Measurements from ENCODE around the gene EPN2. TPM values are rescaled to one million over a fixed set of nuclear protein-coding genes. Genes with fewer than 3 reads are reported as not detected.
A peak's percentile ranks its signal among the peaks of the same experiment; 100 is the strongest.

Gene EPN2
- total RNA-seq, 3 donors from 2014 or later, result 6.1 to 9.5 (median 7.2) TPM

DNA sequence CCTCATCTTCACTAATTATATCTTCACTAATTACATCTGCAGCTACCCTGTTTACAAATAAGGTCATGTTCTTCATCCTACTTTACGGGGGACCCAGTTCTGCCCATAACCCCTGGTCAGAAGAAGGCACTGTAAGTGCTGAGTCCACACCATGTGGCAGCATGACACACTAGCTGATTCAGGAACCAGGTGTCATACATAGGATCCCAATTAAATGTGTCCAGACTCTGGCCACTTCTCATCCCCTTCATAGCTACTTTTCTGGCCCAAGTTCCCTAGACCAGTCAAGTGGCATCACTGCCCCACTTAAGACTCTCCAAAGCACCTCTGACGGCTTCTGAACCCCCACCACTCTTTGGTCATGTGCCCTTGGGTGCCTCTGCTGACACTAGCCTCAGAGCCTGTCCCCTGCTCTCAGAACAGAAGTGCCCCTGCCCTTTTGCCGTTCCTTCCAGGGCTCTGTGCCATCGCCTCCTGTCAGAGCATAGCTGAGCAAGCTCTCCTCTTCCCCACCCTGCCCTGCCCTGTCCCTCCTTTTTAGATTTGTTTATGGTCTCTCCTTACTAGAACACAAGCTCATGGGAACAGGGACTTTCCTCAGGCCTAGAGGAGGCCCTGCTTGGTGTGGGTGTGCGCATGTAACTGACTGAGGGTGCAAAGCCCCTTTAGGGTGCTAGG, 64.2 kb downstream of the EPN2 start:
- peaks cover 14% of the 10 kb centered on the region for H3K4me1 Mint-ChIP-seq (ENCODE audit: low read depth)
- no peak for ATAC-seq
- no peak for DNase-seq
- H3K27me3 Mint-ChIP-seq (ENCODE audit: low read depth), result peaks cover 4% of the 10 kb centered on the region
- no peak overlapping the region for H3K4me3 Mint-ChIP-seq
- H3K9me3 Mint-ChIP-seq, result no peaks in the 10 kb centered on the region
- no peaks in the 10 kb centered on the region for H3K36me3 Mint-ChIP-seq (ENCODE audit: insufficient read depth)

DNA sequence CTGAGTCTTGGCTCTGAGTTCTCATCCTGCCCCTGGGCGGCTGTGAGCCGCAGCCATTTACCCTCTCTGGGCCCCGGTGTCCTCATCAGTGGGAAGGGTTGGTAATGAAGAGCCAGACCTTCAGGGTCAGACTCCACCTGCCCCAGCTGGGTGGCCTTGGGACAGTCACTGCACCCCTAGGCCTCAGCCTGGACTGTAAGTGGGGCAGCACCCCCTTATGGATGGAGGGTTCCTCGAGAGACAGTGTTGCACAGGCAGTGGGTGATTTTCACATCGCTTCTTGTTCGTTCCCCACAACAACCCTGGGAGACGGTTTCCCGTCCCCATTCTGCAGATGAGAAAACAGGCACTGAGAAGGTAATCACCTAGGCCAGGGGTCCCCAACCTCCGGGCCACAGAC, 64.8 kb downstream of the EPN2 start:
- DNase-seq (no peak), ATAC-seq (no peak)
- Mint-ChIP-seq H3K27me3 (ENCODE audit: low read depth) (peaks cover 9% of the 10 kb centered on the region), H3K9me3 (no peaks in the 10 kb centered on the region), H3K36me3 (ENCODE audit: insufficient read depth) (no peaks in the 10 kb centered on the region), H3K4me1 (ENCODE audit: low read depth) (peaks cover 20% of the 10 kb centered on the region), H3K4me3 (no peak overlapping the region)

DNA sequence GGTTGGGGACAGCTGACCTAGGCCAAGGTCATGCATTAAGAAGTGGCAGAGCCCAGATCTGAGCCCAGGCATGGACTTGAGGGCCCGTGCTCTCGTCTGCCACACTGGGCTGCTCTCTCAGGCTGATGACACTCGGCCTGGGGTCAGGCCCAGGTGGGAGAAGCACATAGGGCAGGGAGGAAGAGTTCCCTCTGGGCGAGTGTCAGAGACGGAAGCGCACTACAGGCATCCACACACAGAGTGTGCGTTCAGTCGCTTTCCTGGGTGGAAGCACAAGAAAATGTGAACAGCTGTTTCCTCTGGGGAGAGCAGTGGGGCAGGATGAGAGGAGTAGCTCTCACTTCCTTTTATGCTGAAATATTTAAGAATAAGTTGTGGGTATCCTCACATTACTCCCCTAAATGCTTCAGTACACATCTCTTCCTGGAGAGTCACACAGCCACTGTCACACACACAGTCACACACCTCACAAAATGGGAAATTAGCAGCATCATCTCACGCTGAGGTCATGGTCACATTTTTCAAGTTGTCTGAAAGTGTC, 65.7 kb downstream of the EPN2 start:
- no peak overlapping the region for H3K4me3 Mint-ChIP-seq
- no peaks in the 10 kb centered on the region for H3K36me3 Mint-ChIP-seq (ENCODE audit: insufficient read depth)

DNA sequence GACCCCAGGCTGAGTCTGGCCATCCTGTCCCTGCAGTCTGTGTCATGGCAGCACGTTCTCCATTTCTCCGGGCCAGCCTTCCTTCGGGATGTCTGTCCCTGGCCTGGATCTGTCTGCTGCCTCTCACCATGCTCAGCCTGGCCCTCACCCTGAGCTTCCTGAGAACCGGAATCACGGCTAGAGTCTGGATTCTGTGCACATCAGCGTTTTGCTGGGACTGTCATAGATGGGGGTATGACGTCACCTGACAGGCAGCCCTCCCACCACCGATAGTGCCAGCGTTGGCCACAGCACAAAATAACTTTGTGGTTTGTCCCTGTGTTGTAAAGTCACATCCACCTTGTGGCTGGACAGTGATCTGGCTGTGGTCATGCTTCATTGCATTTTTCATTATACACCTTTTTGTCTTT, 66.2 kb downstream of the EPN2 start:
- H3K36me3 Mint-ChIP-seq (ENCODE audit: insufficient read depth), result no peaks in the 10 kb centered on the region
- no peaks in the 10 kb centered on the region for H3K9me3 Mint-ChIP-seq
- peaks cover 23% of the 10 kb centered on the region for H3K4me1 Mint-ChIP-seq (ENCODE audit: low read depth)
- ATAC-seq (no peak), DNase-seq (no peak)
- H3K4me3 Mint-ChIP-seq, result no peak overlapping the region
- peaks cover 13% of the 10 kb centered on the region for H3K27me3 Mint-ChIP-seq (ENCODE audit: low read depth)

More for the DNA sequence above, 65.7 kb downstream of the EPN2 start:
- no peaks in the 10 kb centered on the region for H3K9me3 Mint-ChIP-seq
- peaks cover 23% of the 10 kb centered on the region for H3K4me1 Mint-ChIP-seq (ENCODE audit: low read depth)
- DNase-seq (no peak), ATAC-seq (no peak)
- peaks cover 11% of the 10 kb centered on the region for H3K27me3 Mint-ChIP-seq (ENCODE audit: low read depth)

DNA sequence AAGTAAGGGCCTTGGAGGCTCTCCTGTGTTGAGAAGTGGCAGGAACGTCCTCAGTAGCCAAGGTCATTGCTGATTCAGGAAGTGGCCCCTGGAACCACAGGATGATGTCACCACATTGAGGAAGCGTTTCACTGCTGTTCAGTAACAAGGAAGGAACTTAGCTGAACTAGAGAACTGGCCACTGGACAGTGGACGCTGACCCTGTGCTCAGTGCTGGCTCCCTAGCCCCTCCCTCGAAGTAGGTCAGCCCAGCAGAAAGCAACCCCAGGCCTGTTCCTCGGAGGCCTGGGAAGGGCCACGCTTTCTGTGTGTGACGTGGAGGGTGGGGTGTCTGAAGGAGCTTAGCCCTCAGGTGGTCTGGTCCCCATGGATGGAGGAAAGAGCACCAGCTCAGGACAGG, 67.0 kb downstream of the EPN2 start:
- no peaks in the 10 kb centered on the region for H3K9me3 Mint-ChIP-seq
- peaks cover 23% of the 10 kb centered on the region for H3K4me1 Mint-ChIP-seq (ENCODE audit: low read depth)
- ATAC-seq, result no peak
- DNase-seq, result no peak
- H3K36me3 Mint-ChIP-seq (ENCODE audit: insufficient read depth), result no peaks in the 10 kb centered on the region
- H3K27me3 Mint-ChIP-seq (ENCODE audit: low read depth), result peaks cover 17% of the 10 kb centered on the region
- H3K4me3 Mint-ChIP-seq, result no peak overlapping the region

DNA sequence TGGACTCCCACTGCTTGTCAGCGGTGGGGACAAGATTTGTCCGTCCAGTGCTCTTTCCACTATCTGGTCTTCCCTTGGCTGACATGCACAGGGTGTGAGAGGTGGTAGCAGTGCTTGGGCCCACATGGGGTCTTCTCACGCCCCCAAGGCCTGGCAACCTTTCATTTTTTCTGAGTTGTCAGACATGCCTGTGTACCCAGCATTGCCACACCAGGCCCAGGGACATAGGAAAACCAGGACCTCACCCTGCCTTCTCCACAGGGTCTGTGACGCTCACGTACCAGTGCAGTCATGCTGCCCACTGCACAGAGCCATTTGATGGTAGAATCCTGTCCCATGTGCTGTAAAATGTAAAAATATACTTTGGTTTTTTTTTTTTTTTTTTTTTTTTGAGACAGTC, 67.6 kb downstream of the EPN2 start:
- Mint-ChIP-seq H3K27me3 (ENCODE audit: low read depth) (peaks cover 20% of the 10 kb centered on the region), H3K9me3 (no peaks in the 10 kb centered on the region)

DNA sequence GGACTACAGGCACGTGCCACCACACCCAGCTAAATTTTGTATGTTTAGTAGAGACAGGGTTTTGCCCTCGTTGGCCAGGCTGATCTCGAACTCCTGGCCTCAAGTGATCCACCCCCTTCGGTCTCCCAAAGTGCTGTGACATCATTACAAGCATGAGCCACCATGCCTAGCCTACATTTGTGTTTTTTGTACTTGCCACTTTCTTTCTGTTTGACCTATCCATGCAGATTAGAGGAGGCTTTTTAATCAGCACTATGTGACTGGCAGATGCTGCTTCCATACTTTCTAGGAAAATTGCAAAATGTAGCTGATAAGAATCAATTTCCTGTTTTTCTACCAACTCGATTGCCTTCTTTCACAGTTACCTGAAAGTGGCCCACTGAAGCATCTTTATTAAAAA, 68.1 kb downstream of the EPN2 start:
- DNase-seq, result no peak
- no peaks in the 10 kb centered on the region for H3K9me3 Mint-ChIP-seq
- peaks cover 23% of the 10 kb centered on the region for H3K4me1 Mint-ChIP-seq (ENCODE audit: low read depth)
- no peaks in the 10 kb centered on the region for H3K36me3 Mint-ChIP-seq (ENCODE audit: insufficient read depth)
- no peak for ATAC-seq
- H3K4me3 Mint-ChIP-seq, result no peak overlapping the region
- peaks cover 22% of the 10 kb centered on the region for H3K27me3 Mint-ChIP-seq (ENCODE audit: low read depth)

More for the DNA sequence above, 67.6 kb downstream of the EPN2 start:
- no peak for ATAC-seq
- DNase-seq, result no peak
- no peak overlapping the region for H3K4me3 Mint-ChIP-seq
- H3K36me3 Mint-ChIP-seq (ENCODE audit: insufficient read depth), result no peaks in the 10 kb centered on the region
- peaks cover 23% of the 10 kb centered on the region for H3K4me1 Mint-ChIP-seq (ENCODE audit: low read depth)

DNA sequence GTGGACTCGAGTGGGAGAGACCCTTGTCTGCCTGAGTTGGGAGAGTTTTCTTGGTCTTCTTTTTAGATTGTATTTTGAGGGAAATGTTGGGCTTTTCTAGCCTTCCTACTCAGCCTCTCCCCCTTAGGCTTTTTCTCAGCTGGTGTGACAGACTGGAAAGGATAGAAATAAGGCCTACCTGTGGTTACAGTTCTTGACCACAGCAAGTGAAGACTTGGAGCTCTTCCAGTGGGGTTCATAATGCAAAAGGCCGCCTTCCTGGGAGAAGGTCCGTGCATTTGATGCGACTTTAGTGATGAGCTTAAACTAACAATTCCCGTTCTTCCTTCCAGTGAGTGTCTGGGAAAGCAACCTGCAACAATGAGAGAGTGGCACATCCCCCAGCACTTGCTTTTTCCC, 68.6 kb downstream of the EPN2 start:
- Mint-ChIP-seq H3K36me3 (ENCODE audit: insufficient read depth) (no peaks in the 10 kb centered on the region), H3K9me3 (no peaks in the 10 kb centered on the region), H3K4me1 (ENCODE audit: low read depth) (peaks cover 23% of the 10 kb centered on the region), H3K27me3 (ENCODE audit: low read depth) (peaks cover 24% of the 10 kb centered on the region), H3K4me3 (no peak overlapping the region)
- DNase-seq (no peak), ATAC-seq (no peak)

DNA sequence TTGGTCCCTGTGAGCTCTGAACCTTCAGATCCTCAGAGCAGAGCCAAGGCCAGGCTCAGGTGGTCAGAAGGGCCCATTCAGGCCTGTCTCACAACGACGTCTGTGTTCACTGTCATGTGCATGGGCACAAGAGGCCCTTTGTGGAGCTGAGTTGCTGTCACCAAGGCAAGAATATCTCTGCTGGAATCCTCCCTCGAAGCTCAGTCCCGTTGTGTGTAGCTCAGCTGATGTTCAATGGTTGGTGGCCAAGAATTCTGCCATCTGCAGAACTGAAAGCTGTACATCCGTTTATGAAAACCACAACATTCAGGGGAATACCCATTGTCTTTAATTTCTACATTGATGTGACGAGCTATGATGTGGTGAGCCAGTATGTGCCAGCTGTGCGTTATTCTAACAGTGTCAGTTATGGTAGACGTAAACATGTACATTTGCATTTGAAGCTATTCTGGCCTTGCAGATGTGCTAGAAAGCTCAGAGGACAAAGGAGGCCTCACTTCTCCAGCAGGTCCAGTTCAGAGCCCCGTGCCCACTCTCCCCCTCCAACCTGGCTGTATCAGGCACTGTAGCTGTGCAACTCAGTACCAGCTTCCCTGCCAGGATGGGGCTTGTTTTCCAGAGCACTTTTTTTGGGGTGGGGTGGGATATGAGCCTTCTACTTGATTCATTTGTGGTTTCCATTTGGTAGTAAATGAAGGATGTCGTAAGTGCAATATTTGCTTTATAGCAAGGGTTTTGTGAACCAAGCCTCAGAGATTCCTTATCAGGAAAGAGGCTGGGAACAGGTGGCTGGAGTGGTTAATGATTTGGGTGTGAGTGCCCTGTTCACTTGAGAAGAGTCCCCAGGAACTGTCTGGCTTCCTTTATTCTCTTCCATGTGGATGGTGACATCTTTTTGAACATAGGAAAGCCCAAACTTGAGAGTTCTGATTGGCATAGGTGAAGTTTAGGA, 69.3 kb downstream of the EPN2 start:
- Mint-ChIP-seq H3K4me3 (no peak overlapping the region), H3K4me1 (ENCODE audit: low read depth) (peaks cover 23% of the 10 kb centered on the region)

DNA sequence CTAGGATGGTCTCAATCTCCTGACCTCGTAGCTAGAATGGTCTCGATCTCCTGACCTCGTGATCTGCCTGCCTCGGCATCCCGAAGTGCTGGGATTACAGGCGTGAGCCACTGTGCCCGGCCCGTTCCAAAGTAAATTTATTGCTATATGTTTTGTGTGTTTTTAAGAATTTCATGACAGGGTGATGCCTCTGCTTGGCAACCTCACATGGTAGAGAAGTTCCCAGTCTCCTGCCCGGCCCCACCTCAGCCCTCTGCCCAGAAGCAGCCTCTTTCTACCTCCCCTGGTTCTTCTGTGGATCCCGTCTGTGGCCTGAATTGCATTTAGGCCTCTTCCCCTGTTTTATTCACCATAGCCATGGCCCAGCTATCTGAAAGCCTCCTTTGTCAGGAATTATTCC, 70.4 kb downstream of the EPN2 start:
- peaks cover 23% of the 10 kb centered on the region for H3K4me1 Mint-ChIP-seq (ENCODE audit: low read depth)
- DNase-seq (no peak), ATAC-seq (no peak)
- no peaks in the 10 kb centered on the region for H3K9me3 Mint-ChIP-seq
- H3K36me3 Mint-ChIP-seq (ENCODE audit: insufficient read depth), result peaks cover 2% of the 10 kb centered on the region
- no peak overlapping the region for H3K4me3 Mint-ChIP-seq
- H3K27me3 Mint-ChIP-seq (ENCODE audit: low read depth), result peaks cover 25% of the 10 kb centered on the region

More for the DNA sequence above, 69.3 kb downstream of the EPN2 start:
- Mint-ChIP-seq H3K36me3 (ENCODE audit: insufficient read depth) (no peaks in the 10 kb centered on the region), H3K27me3 (ENCODE audit: low read depth) (peaks cover 23% of the 10 kb centered on the region), H3K9me3 (no peaks in the 10 kb centered on the region)
- ATAC-seq (peak; percentile 91 to 95), DNase-seq (no peak)

DNA sequence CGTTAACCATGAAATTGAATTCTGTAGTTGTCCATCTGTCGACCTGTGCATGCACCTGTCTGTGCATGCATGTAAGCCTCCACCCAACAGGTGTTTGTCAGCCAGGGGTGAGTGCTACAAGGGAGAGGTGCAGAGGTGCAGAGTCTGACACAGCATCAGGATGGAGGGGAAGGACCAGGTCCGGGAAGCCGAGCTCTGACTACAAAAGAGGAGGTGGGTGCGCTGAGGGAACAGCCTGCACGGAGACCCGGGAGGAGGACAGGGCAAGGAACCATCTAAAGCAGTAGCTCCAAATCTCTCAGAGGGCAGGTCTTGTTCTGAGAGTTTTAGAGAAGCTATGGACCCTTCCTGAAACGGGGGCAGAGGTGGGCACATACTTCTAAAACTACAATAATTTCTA, 71.2 kb downstream of the EPN2 start:
- DNase-seq (no peak), ATAC-seq (no peak)
- peaks cover 28% of the 10 kb centered on the region for H3K27me3 Mint-ChIP-seq (ENCODE audit: low read depth)
- H3K4me3 Mint-ChIP-seq, result no peak overlapping the region
- H3K36me3 Mint-ChIP-seq (ENCODE audit: insufficient read depth), result peaks cover 5% of the 10 kb centered on the region
- peaks cover 23% of the 10 kb centered on the region for H3K4me1 Mint-ChIP-seq (ENCODE audit: low read depth)
- H3K9me3 Mint-ChIP-seq, result no peaks in the 10 kb centered on the region

DNA sequence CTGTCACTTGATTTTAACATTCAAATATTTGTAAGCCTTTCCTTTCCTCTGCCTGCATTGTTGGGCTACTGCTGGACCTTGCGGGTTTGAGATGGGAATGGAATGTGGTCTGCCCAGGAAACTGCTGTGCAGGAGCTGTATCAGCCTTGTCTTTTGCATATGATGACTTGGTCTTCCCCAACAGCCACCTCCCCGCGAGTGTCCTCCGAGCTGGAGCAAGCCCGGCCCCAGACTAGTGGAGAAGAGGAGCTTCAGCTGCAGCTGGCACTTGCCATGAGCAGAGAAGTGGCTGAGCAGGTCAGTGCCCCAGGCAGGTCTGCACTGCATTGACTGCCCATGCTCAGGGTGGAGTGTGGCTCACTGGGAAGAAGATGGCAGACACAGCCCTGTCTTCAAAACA, 72.5 kb downstream of the EPN2 start:
- Mint-ChIP-seq H3K4me1 (ENCODE audit: low read depth) (peaks cover 23% of the 10 kb centered on the region), H3K27me3 (ENCODE audit: low read depth) (peaks cover 31% of the 10 kb centered on the region)

DNA sequence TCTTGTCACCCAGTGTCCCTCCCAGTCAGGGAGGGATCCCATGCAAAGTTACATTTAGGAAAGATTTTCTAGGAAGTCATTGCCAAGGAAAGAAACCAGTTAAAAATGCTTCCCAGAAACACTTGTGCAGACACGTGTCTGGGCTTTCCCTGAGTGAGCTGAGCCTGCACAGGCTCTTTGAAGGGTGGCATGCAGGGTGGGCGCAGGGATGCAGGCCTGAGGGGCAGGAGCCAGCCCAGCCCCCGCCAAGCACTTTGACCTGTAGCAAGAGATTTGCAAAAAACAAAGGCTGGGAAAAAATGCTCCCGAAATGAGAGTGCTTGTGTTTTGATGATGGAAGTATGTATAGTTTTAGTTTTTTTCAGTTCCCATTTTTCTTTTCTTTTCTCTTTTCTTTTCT, 73.0 kb downstream of the EPN2 start:
- H3K9me3 Mint-ChIP-seq, result no peaks in the 10 kb centered on the region
- peaks cover 31% of the 10 kb centered on the region for H3K27me3 Mint-ChIP-seq (ENCODE audit: low read depth)
- H3K36me3 Mint-ChIP-seq (ENCODE audit: insufficient read depth), result peaks cover 14% of the 10 kb centered on the region
- ATAC-seq (no peak), DNase-seq (no peak)
- H3K4me3 Mint-ChIP-seq, result no peak overlapping the region
- H3K4me1 Mint-ChIP-seq (ENCODE audit: low read depth), result peaks cover 22% of the 10 kb centered on the region

More for the DNA sequence above, 72.5 kb downstream of the EPN2 start:
- peaks cover 12% of the 10 kb centered on the region for H3K36me3 Mint-ChIP-seq (ENCODE audit: insufficient read depth)
- no peaks in the 10 kb centered on the region for H3K9me3 Mint-ChIP-seq
- H3K4me3 Mint-ChIP-seq, result no peak overlapping the region
- DNase-seq, result no peak
- ATAC-seq, result no peak

DNA sequence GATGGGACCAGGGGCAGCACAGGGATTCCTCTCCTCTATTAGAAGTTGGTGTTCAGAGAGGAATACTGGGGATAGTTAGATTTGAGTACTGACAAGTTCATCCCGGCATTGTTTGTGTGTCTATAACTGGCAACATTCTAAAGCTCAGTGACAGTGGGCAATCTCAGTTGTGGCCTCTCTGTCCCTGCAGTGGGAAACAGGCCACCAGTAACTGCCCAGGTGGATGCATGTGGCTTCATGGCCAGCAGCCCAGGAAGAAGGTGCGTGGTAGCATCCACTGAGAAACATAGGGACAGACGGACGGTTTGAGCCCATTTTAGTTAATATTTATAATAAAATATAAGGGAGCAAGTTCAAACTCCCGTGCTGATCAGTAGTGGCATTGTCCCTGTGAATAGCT, 73.8 kb downstream of the EPN2 start:
- DNase-seq (no peak), ATAC-seq (no peak)
- no peaks in the 10 kb centered on the region for H3K9me3 Mint-ChIP-seq
- peaks cover 31% of the 10 kb centered on the region for H3K27me3 Mint-ChIP-seq (ENCODE audit: low read depth)
- peaks cover 15% of the 10 kb centered on the region for H3K36me3 Mint-ChIP-seq (ENCODE audit: insufficient read depth)
- H3K4me1 Mint-ChIP-seq (ENCODE audit: low read depth), result peaks cover 13% of the 10 kb centered on the region
- no peak overlapping the region for H3K4me3 Mint-ChIP-seq

Measured in activated T-cell treated with anti-CD3 and anti-CD28 coated beads, Interleukin-2, amount 50 U/mL, for 4 hours (primary cell).